Measurements from ENCODE around the gene EEF1B2. TPM values are rescaled to one million over a fixed set of nuclear protein-coding genes. Genes with fewer than 3 reads are reported as not detected.
A peak's percentile ranks its signal among the peaks of the same experiment; 100 is the strongest.
"Not testable (repeated sequence)": the region's sequence is repeated elsewhere in the genome, so short reads cannot be mapped to it uniquely, and the experiment has no call there.

EEF1B2 gene
- total and polyA plus RNA-seq, 10 donors, result 351 to 1,930 (median 556) TPM

- intact Hi-C loops (cut with DNase I; ENCODE audit: low total_unique reads), result no loop called here
- TF ChIP-seq POLR2AphosphoS5 (IDR thresholded peaks at IDR 0.05) (peak; percentile 17 to 72 (median 17)), CTCF (IDR thresholded peaks at IDR 0.05 in 8 of 11, conservative IDR thresholded peaks at IDR 0.05 in 3 of 11) (no peak), POLR2A (IDR thresholded peaks at IDR 0.05) (no peak)
These were observed 43.4 kb upstream of the EEF1B2 start for GRCh38 chr2:206116278-206116677.

GRCh38 chr2:206122569-206122968, 37.1 kb upstream of the EEF1B2 start:
- H3K4me1 ChIP-seq; H3K27ac ChIP-seq; H3K27me3 ChIP-seq (replicated peaks in 1 of 7); DNase-seq; intact Hi-C loops (cut with DNase I; ENCODE audit: low total_unique reads); H3K4me3 ChIP-seq: not testable (repeated sequence)
- Histone ChIP-seq H3K9me3 (peaks cover 0 to 17% (median 16%) of the 10 kb centered on the region in 8 donors), H3K36me3 (peaks cover 5 to 97% (median 80%) of the 10 kb centered on the region in 6 donors)
- WGBS, 5 donors, result 97 to 100% (median 99%) methylated on average over 3 of the region's 3 CpGs

More at GRCh38 chr2:206116278-206116677, 43.4 kb upstream of the EEF1B2 start:
- H3K9me3 ChIP-seq, result peaks cover 0 to 27% (median 16%) of the 10 kb centered on the region in 8 donors
- WGBS, 5 donors, result 91 to 96% (median 94%) methylated on average over 21 of the region's 21 CpGs
- no peak for DNase-seq
- H3K4me3 ChIP-seq, result no peak overlapping the region
- H3K27ac ChIP-seq, result no peak overlapping the region
- no peaks in the 10 kb centered on the region for H3K27me3 ChIP-seq (replicated peaks in 1 of 7)
- H3K4me1 ChIP-seq, result no peaks in the 10 kb centered on the region
- H3K36me3 ChIP-seq, result peaks cover 2 to 72% (median 21%) of the 10 kb centered on the region in 6 donors

- TF ChIP-seq CTCF (IDR thresholded peaks at IDR 0.05 in 8 of 11, conservative IDR thresholded peaks at IDR 0.05 in 3 of 11) (no peak), POLR2AphosphoS5 (IDR thresholded peaks at IDR 0.05) (no peak), POLR2A (IDR thresholded peaks at IDR 0.05) (no peak)
- no peaks in the 10 kb centered on the region for H3K27me3 ChIP-seq (replicated peaks in 1 of 7)
- no peak overlapping the region for H3K4me3 ChIP-seq
- no peak overlapping the region for H3K27ac ChIP-seq
- DNase-seq, result no peak
- no peaks in the 10 kb centered on the region for H3K4me1 ChIP-seq
- peaks cover 4 to 100% (median 96%) of the 10 kb centered on the region in 6 donors for H3K36me3 ChIP-seq
- H3K9me3 ChIP-seq, result peaks cover 0 to 10% (median 7%) of the 10 kb centered on the region in 8 donors
- intact Hi-C loops (cut with DNase I; ENCODE audit: low total_unique reads), result no loop called here
These were observed 33.8 kb upstream of the EEF1B2 start for GRCh38 chr2:206125901-206126300.

- no peak for DNase-seq
- TF ChIP-seq POLR2AphosphoS5 (IDR thresholded peaks at IDR 0.05), result no peak
- TF ChIP-seq POLR2A (IDR thresholded peaks at IDR 0.05), result no peak
- no peak for TF ChIP-seq CTCF (IDR thresholded peaks at IDR 0.05 in 8 of 11, conservative IDR thresholded peaks at IDR 0.05 in 3 of 11)
- intact Hi-C loops (cut with DNase I; ENCODE audit: low total_unique reads), result no loop called here
- no peaks in the 10 kb centered on the region for H3K27me3 ChIP-seq (replicated peaks in 1 of 7)
- H3K4me1 ChIP-seq, result no peaks in the 10 kb centered on the region
- no peaks in the 10 kb centered on the region for H3K9me3 ChIP-seq
- H3K27ac ChIP-seq, result no peak overlapping the region
- peaks cover 4 to 100% (median 95%) of the 10 kb centered on the region in 6 donors for H3K36me3 ChIP-seq
- no peak overlapping the region for H3K4me3 ChIP-seq
These were observed 32.0 kb upstream of the EEF1B2 start for GRCh38 chr2:206127656-206128055.

- Histone ChIP-seq H3K27me3 (replicated peaks in 1 of 7) (no peaks in the 10 kb centered on the region), H3K4me3 (no peak overlapping the region), H3K36me3 (peaks cover 12 to 100% (median 94%) of the 10 kb centered on the region in 6 donors), H3K9me3 (no peaks in the 10 kb centered on the region), H3K4me1 (no peaks in the 10 kb centered on the region), H3K27ac (no peak overlapping the region)
- TF ChIP-seq CTCF (IDR thresholded peaks at IDR 0.05 in 8 of 11, conservative IDR thresholded peaks at IDR 0.05 in 3 of 11) (no peak), POLR2A (IDR thresholded peaks at IDR 0.05) (no peak), POLR2AphosphoS5 (IDR thresholded peaks at IDR 0.05) (no peak)
- intact Hi-C loops (cut with DNase I; ENCODE audit: low total_unique reads), result no loop called here
- DNase-seq, result no peak
- 95 to 96% (median 96%) methylated on average over 4 of the region's 4 CpGs for WGBS, 5 donors
These were observed 16.2 kb upstream of the EEF1B2 start for GRCh38 chr2:206143451-206143850.
